RWPE2 (cell line): ENCODE data around the gene PXDC1.
"Not testable (repeated sequence)": the region's sequence is repeated elsewhere in the genome, so short reads cannot be mapped to it uniquely, and the experiment has no call there.

Source experiments
- ATAC-seq: fragments of 200-7000 bp; cut with Tn5 transposase; 3 replicates; pipeline ENCODE4 v1.9.1; 2021; ENCODE audit warnings: low read depth
- DNase-seq: peaks from one replicate; pipeline ENCODE4 v3.0.0-alpha.2; 2020; ENCODE audit warnings: low spot score
- H3K27ac ChIP-seq: fragments of 450-650 bp; 2 replicates; pipeline ENCODE4 v1.5.1; 2017; ENCODE audit warnings: mild to moderate bottlenecking; ENCODE audit not compliant: poor library complexity, severe bottlenecking
- H3K27me3 ChIP-seq: fragments of 250-450 bp; sonication (Bioruptor Pico); 2 replicates; pipeline ENCODE4 v1.5.1; 2021; ENCODE audit warnings: mild to moderate bottlenecking, moderate library complexity; ENCODE audit not compliant: insufficient read depth, poor library complexity, severe bottlenecking
- H3K36me3 ChIP-seq: fragments of 250-450 bp; sonication (Bioruptor Pico); 2 replicates; pipeline ENCODE4 v1.5.1; 2020; ENCODE audit warnings: low read depth, mild to moderate bottlenecking, moderate library complexity
- H3K4me1 ChIP-seq: fragments of 250-450 bp; sonication (Bioruptor Pico); 2 replicates; pipeline ENCODE4 v1.5.1; 2021; ENCODE audit warnings: mild to moderate bottlenecking, moderate library complexity; ENCODE audit not compliant: insufficient read depth, poor library complexity, severe bottlenecking
- H3K4me3 ChIP-seq: fragments of 250-450 bp; sonication (Bioruptor Pico); 2 replicates; pipeline ENCODE4 v1.5.1; 2021; ENCODE audit warnings: mild to moderate bottlenecking, moderate library complexity; ENCODE audit not compliant: severe bottlenecking
- H3K9me3 ChIP-seq: fragments of 250-450 bp; sonication (Bioruptor Pico); 2 replicates; pipeline ENCODE4 v1.5.1; 2021; ENCODE audit warnings: mild to moderate bottlenecking, moderate library complexity; ENCODE audit not compliant: severe bottlenecking
- CTCF ChIP-seq: fragments of 450-650 bp; IDR thresholded peaks from one replicate; pipeline ENCODE4 v1.5.1; 2017; ENCODE audit warnings: mild to moderate bottlenecking, moderate library complexity; ENCODE audit not compliant: poor library complexity, severe bottlenecking

PXDC1 gene

GRCh38 chr6:3758842-3759144 lies 7.3 kb upstream of the PXDC1 start:
- Histone ChIP-seq H3K4me3 (no peak overlapping the region), H3K27ac (peak overlapping the region; percentile 29), H3K4me1 (no peaks in the 10 kb centered on the region), H3K9me3 (no peaks in the 10 kb centered on the region), H3K36me3 (no peaks in the 10 kb centered on the region), H3K27me3 (no peaks in the 10 kb centered on the region)
- TF ChIP-seq CTCF, result no peak
- ATAC-seq, result no peak
- DNase-seq, result no peak

- H3K27ac ChIP-seq, H3K4me1 ChIP-seq, H3K9me3 ChIP-seq, H3K36me3 ChIP-seq, H3K4me3 ChIP-seq, H3K27me3 ChIP-seq, ATAC-seq, DNase-seq: not testable (repeated sequence)
Measured at GRCh38 chr6:3757998-3758841, 6.7 kb upstream of the PXDC1 start.

- Histone ChIP-seq H3K36me3 (no peaks in the 10 kb centered on the region), H3K9me3 (peaks cover 2% of the 10 kb centered on the region), H3K27ac (no peak overlapping the region), H3K4me1 (no peaks in the 10 kb centered on the region), H3K27me3 (no peaks in the 10 kb centered on the region), H3K4me3 (no peak overlapping the region)
- no peak for ATAC-seq
- DNase-seq, result no peak
- TF ChIP-seq CTCF, result no peak
Measured at GRCh38 chr6:3757241-3757641, 5.7 kb upstream of the PXDC1 start.

GRCh38 chr6:3756546-3756945 lies 5.0 kb upstream of the PXDC1 start:
- no peak overlapping the region for H3K27ac ChIP-seq
- no peak for ATAC-seq
- no peak overlapping the region for H3K4me3 ChIP-seq
- DNase-seq, result no peak
- peaks cover 2% of the 10 kb centered on the region for H3K9me3 ChIP-seq
- H3K27me3 ChIP-seq, result no peaks in the 10 kb centered on the region
- TF ChIP-seq CTCF, result no peak
- no peaks in the 10 kb centered on the region for H3K36me3 ChIP-seq
- no peaks in the 10 kb centered on the region for H3K4me1 ChIP-seq

- DNase-seq (no peak), ATAC-seq (no peak)
- Histone ChIP-seq H3K27me3 (no peaks in the 10 kb centered on the region), H3K9me3 (peaks cover 2% of the 10 kb centered on the region), H3K4me3 (no peak overlapping the region), H3K36me3 (no peaks in the 10 kb centered on the region), H3K27ac (no peak overlapping the region), H3K4me1 (no peaks in the 10 kb centered on the region)
- TF ChIP-seq CTCF, result no peak
Measured at GRCh38 chr6:3755637-3756545, 4.4 kb upstream of the PXDC1 start.
